HK-2 (cell line): ENCODE measurements around the gene ZNF813.
"Not testable (repeated sequence)": the region's sequence is repeated elsewhere in the genome, so short reads cannot be mapped to it uniquely, and the experiment has no call there.

Source experiments
- DNase-seq: peaks from one replicate; pipeline ENCODE4 v3.0.0-alpha.2; 2018; ENCODE audit not compliant: unreplicated experiment

The ZNF813 gene

DNA sequence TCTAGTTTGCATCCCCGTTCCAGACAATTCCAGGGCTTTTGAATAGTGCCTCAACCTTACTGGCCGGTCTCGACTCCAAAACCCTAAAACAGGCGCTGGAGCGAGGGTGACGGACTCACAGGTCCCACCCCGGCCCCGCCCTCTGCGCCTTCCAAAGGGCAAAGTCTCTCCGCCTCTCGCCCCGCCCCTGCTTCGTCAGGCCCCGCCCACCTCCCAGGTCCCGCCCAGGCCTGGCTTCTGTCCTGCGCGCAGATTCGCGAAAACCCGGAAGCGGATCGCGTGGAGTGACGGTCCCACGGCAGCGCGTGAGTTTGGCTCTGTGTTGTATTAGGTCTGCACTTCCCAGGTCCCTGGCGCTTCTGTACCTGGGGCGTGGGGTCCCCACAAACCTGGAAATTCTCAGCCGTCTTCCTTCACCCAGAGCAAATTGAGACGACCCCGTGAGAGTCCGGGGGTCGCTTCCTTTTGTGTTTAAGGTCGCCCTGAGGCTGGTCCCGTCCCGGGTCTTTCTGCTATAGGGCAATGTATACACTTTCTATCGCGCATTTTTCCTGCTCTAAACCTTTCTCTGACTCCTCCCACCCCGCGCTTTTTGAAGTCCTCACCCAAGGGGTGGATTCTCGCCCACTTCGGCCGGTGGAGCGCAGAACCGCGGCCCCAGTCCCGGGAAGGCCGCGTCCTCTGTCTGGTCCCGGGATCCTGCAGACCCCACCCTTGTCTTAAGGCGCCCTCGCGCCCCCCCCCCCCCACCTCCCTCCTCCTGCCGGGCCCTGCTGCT, at the start of gene ZNF813:
Gene ZNF813 (plus strand): TSS at position 249 of the 778 bp plus-strand sequence. CDS start 16,090 bp downstream, outside the sequence.
- DNase-seq, result peak; percentile 92

DNA sequence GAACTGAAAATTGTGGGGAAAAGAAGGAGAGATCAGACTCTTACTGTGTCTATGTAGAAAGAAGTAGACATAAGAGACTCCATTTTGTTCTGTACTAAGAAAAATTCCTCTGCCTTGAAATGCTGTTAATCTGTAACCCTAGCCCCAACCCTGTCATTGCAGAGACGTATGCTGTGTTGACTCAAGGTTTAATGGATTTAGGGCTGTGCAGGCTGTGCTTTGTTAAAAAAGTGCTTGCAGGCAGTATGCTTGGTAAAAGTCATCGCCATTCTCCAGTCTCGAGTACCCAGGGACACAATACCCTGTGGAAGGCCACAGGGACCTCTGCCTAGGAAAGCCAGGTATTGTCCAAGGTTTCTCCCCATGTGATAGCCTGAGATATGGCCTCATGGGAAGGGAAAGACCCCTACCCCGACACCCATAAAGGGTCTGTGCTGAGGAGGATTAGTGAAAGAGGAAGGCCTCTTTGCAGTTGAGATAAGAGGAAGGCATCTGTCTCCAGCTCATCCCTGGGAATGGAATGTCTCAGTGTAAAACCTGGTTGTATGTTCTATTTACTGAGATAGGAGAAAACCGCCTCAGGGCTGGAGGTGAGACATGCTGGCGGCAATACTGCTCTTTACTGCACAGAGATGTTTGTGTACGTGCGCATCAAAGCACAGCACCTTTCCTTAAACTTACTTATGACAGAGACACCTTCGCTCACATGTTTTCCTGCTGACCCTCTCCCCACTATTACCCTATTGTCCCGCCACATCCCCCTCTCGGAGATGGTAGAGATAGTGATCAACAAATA, 46.8 kb upstream of the ZNF813 start:
- not testable (repeated sequence) for DNase-seq

DNA sequence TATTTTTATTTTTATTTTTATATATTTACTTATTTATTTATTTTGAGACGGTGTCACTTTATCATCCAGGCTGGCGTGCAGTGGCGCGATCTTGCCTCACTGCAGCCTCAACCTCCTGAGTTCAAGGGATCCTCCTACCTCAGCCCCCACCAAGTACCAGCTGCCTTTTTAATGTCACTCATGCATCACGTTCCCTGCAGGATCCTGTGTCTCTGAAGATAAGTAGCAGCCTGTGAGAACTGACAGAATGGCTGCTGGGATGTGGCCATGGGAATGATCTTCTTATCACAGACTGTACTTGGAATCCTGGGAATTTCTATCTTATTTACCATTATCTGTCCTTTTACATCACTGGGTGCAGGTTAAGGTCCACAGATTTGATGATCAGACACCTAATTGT, 45.0 kb upstream of the ZNF813 start:
- no peak for DNase-seq

DNA sequence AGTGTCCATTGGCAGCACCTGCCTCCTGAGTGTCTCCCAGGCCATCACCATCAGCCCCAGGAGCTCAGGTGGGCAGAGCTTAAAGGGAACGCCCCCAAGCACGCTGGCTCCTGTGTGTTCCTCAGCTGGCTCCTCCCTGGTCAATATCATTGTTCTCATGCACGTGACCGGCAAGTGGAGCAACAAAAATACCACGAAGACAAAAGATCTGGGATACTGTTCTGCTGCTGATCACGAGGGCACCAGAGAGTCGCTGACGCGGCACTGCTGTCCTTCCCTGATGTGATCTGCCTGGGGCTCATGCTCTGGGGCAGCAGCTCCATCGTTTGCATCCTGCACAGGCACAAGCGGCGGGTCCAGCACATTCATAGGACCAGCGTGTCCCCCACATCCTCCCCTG, 44.5 kb upstream of the ZNF813 start:
- DNase-seq, result not testable (repeated sequence)

DNA sequence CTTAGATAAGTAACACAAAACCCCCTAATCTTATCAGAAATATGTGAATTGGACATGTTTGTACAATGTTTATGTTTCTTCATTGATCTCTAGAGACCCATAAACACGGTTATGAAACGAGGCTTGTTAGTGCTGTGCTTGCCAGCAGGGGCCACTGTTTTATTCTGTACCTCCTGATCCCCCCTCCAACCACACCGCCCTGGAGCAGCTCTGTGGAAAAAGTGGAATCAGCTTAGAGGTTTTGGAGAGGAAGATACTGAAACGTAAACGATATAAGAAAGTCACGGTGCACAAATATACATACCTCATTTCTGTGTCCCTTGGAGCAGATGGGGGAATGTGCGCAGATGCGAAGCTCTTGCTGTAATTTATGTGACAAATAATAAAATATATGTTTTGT, 43.9 kb upstream of the ZNF813 start:
- DNase-seq, result not testable (repeated sequence)

DNA sequence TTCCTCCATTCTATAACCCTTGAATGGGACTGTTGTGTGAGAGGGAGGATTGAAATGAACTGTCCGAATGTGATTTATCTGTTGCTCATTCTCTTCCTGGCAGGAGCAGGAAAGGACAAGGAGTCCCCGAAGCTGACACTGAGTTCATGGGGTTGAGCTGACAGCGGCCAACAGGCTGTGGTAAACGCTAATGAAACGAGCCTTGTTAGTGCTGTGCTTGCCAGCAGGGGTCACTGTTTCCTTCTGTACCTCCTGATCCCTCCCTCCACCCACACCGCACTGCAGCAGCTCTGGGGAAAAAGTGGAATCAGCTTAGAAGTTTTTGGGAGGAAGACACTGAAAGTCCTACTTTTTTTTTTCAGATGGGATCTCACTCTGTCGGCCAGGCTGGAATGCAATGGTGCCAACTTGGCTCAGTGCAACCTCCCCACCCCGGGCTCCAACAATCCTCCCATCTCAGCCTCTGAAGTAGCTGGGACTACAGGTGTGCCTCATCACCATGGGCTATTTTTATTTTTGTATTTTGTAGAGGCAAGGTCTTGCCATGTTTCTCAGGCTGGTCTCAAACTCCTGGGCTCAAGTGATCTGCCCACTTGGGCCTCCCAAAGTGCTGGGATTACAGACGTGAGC, 42.5 kb upstream of the ZNF813 start:
- DNase-seq, result no peak

DNA sequence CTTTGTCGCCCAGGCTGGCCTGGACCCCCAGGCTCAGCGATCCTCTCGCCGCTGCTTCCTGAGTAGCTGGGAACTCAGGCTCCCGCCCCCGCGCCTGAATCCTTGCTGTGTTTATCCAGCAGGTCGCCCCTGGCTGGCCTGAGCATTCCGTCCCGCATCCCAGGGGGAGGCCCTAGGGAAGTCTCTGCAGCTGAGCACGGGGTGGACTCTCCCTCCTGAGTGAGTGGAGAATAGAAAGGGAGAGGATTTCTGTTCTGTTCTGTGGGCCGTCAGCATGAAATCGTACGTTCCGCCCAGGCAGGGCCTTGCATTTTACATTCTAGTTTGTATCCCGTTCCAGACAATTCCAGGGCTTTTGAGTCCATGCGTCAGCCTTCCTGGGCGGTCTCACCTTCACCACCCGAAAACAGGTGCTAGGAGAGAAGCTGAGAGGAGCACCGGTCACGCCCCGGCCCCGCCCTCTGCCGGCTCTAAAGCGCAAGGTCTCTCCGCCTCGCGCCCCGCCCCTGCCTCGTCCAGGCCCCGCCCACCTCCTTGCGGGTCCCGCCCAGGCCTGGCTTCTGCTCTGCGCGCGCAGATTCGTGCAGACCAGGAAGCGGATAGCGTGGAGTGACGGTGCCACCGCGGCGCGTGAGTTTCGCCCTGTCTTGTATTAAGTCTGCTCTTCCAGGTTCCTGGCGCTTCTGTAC, 36.0 kb upstream of the ZNF813 start, which contains the start of gene ZNF761:
Gene ZNF761 (plus strand): TSS at position 586 of the 689 bp plus-strand sequence. CDS start 15,285 bp downstream, outside the sequence.
- DNase-seq, result peak; percentile 95

DNA sequence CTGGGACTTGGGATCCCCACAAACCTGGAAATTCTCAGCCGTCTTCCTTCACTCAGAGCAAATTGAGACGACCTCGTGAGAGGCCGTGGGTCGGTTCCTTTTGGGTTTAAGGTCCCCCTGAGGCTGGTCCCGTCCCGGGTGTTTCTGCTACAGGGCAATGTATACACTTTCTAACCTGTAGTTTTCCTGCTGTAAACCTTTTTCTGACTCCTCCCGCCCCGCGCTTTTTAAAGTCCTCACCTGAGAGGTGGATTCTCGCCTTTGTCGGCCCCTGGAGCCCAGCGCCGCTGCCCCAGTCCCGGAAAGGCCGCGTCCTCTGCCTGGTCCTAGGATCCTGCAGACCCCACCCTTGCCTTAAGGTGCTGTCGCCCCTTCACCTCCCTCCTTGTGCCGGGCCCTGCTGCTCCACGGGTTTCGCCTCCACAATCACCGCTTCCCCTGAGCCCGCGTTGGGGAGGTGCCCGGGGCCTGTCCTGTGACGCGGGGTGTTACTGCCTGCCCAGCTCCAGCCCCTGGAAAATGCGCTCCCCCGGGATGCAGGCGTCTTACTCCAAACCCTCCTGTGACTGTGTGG, 35.4 kb upstream of the ZNF813 start:
- peak; percentile 37 for DNase-seq

DNA sequence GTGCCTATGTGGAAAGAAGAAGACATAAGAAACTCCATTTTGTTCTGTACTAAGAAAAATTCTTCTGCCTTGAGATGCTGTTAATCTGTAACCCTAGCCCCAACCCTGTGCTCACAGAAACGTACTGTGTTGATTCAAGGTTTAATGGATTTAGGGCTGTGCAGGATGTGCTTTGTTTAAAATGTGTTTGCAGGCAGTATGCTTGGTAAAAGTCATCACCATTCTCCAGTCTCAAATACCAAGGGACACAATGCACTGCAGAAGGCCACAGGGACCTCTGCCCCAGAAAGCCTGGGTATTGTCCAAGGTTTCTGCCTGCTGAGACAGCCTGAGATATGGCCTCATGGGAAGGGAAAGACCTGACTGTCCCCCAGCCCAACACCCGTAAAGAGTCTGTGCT, 23.7 kb upstream of the ZNF813 start:
- not testable (repeated sequence) for DNase-seq

DNA sequence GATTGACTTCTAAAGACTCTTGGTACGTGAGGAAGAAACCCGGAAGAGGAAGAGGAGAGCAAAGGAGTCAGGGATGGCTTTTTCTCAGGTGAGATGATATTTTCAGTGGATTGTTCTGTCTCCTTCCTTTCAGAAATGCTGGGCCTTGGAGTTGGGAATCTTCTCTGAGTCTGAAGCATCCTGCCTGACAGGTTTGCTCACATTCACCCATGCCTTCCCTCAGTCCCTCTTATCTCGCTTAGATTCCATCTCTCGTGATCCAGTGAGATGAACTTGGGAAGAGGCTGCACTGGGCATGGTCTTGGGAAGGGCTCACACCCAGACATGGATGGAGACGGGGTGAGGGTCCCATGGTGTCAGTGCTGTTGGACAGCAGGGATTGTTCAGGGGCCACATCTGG, 20.3 kb upstream of the ZNF813 start:
- DNase-seq, result not testable (repeated sequence)

DNA sequence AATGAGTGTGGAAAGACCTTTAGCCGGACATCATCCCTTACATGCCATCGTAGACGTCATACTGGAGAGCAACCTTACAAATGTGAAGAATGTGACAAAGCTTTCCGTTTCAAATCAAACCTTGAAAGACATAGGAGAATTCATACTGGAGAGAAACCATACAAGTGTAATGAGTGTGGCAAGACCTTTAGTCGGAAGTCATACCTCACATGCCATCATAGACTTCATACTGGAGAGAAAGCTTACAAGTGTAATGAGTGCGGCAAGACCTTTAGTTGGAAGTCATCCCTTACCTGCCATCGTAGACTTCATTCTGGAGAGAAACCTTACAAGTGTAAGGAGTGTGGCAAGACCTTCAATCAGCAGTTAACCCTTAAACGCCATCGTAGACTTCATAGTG, 11.7 kb upstream of the ZNF813 start:
- DNase-seq, result no peak

DNA sequence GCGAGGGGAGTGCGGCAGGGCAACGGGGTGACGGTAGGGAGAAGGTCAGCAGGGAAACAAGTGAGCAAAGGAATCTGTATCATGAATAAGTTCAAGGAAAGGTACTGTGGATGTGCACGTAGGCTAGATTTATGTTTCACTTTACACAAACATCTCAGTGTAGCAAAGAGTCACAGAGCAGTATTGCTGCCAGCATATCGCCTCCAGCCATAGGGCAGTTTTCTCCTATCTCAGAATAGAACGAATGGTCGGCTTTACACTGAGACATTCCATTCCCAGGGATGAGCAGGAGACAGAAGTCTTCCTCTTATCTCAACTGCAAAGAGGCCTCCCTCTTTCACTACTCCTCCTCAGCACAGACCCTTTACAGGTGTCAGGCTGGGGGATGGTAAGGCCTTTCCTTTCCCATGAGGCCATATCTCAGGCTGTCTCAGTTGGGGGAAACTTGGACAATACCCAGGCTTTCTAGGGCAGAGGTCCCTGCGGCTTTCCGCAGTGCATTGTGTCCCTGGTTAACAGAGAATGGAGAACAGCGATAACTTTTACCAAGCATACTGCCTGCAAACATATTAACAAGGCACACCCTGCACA, 7.3 kb upstream of the ZNF813 start:
- DNase-seq, result not testable (repeated sequence)

DNA sequence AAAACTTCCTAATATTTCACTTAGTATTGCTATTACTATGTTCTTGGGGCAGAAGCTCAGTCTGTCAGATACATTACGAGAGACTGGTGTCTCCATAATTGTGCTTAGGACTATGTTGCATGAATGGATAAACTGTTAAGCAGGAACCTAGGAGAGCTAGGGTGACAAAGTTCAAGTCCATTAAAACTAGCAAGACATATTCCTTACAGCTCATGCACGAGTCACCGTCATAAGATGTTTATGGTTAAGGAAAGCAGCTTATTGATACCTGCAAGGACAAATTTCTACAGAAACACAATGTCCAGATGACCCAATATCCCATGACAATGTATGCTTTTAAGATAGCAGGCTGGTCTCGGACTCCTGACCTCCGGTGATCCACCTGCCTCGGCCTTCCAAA, 5.7 kb upstream of the ZNF813 start:
- DNase-seq, result no peak

DNA sequence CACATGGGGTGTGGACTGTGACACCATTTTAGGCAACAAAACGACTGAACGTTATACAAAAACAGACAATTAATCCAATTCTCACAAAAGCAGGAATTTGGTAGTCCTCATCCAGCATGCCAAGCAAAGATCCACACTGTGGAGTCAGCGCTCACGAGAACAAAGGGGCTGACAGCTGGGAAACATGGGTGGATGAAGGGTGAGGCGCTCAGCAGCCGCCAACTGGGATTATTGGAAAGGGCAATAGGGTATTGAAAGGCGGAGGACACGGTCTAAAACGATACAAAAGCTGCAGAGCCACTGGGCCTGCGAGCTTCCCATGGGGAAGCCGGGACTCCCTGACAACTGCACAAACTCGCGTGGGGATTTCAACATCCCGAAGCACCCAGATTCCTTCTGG, 4.7 kb upstream of the ZNF813 start:
- DNase-seq, result no peak

DNA sequence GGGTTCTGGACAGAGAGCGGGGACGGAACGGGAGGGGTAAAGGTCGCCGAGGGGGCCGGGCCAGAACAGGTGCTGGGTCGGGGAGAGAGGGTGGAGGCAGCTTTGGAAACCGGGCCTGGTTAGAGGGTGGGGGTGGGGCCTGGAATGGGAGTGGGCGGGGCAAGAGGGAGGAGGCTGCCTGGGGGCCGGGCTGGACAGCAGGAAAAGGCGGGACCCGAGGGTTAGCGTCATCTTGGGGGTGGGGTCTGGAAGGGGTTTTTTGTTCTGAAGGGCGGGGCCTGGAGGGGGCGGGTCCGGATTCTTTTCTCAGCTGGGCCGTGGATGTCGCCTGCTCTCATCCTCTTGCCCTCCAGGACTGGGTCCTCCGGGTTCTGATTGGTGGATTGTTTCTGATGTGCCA, 4.3 kb upstream of the ZNF813 start:
- DNase-seq, result no peak

DNA sequence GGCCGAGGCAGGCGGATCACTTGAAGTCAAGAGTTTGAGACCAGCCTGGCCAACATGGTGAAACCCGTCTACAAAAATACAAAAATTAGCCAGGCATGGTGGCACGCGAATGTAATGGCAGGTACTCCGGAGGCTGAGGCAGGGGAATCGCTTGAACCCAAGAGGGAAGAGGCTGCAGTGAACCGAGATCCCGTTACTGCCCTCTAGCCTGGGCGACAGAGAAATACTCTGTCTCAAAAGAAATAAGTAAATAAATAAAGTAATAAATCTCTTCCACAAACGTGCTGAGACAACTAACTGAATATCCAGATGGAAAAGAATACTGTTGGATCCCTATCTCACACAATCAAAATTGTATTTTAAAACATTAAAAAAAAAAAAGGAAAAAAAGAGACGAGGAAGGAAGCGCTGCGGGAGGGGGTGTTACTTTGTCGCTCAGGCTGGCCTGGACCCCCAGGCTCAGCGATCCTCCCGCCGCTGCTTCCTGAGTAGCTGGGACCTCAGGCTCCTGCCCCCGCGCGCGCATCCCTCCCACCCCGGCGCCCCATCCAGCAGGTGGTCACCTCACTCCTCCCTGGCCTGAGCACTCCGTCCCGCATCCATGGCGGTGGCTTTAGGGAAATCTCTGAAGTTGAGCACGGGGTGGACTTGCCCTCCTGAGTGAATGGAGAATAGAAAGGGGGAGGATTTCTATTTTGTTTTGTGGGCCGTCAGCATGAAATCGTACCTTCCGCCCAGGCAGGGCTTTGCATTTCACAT, 628 bp upstream of the ZNF813 start:
- DNase-seq, result peak; percentile 7

DNA sequence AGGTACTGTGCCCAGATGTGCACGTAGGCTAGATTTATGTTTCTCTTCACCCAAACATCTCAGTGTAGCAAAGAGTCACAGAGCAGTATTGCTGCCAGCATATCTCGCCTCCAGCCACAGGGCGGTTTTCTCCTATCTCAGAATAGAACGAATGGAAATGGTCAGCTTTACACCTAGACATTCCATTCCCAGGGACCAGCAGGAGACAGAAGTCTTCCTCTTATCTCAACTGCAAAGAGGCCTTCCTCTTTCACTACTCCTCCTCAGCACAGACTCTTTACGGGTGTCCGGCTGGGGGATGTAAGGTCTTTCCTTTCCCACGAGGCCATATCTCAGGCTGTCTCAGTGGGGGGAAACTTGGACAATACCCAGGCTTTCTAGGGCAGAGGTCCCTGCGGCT, 1.1 kb downstream of the ZNF813 start:
- not testable (repeated sequence) for DNase-seq

DNA sequence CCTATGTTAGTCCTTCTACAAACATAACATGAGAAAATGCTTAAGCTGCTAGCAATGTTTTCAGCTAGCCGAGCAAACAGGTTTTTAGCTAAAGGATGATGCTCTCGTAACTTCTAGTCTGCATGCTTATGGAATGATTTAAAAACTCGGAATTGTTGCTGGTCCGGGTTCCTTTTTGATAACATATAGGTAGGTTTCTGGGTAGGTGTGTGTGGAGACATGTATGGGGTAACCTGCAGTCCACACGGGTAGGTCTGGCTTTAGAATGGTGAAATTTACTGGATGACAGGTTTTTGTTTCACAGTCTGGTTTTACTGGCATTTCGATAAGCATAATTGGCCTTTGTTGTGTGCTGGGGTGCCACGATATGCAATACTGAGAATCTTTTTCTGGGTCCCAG, 4.4 kb downstream of the ZNF813 start:
- DNase-seq, result no peak

DNA sequence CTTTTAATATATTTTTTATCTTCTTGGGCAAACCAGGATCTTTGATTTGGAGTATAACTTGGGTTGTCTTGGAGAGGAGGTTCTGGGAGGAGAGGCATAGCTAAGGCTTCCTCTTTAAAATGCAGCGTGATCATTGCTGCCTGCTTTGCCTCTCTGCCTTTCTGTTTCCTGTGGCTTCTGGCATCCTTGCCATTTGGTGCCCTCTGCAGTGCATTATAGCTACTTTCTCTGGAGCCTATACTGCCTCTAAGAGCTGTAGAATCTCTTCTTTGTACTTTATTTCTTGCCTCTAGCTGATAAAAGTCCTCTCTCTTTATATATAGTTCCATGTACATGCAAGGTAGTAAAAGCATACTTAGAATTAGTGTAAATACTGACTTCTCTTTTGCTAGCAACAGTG, 7.3 kb downstream of the ZNF813 start:
- not testable (repeated sequence) for DNase-seq

DNA sequence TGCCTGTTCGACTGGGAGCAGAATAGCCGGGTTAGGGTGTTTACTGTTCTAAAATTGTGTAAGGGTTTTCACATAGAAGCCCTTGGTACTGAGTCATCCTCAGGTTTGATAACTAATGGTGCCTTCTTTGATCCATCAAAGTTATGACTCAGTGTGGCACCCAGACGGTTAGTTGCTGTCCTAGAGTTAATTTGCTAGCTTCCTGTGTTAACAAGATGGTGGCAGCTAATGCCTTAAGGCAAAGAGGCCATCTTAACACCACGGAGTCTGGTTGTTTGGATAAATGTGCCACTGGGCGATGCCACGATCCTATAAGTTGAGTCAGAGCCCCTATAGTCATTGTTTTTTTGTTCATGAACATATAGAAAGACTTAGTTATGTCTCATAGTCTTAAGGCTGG, 7.9 kb downstream of the ZNF813 start:
- DNase-seq, result not testable (repeated sequence)
